K562 (cell line): ENCODE measurements around the gene COL5A1. TPM values are rescaled to one million over a fixed set of nuclear protein-coding genes. Genes with fewer than 3 reads are reported as not detected.

Experiments
- ATAC-seq: fragments of 200-7000 bp; cut with Tn5 transposase; 3 replicates; pipeline ENCODE4 v1.9.1; 2020; ENCODE audit warnings: moderate library complexity
- BruUV-seq: library from RNA; stranded (reverse); fragments of 400-500 nt; replicated peaks from 2 replicates; lab custom pipeline; 2021; lab: Mats Ljungman, UMichigan
- CTCF ChIA-PET: fragments of 300-600 bp; formaldehyde crosslinking; extraction: SDS; loops from one replicate; lab custom pipeline; 2021; ENCODE audit warnings: low intra/inter-chr PET ratio; lab: Yijun Ruan, JAX
- POLR2A ChIA-PET: fragments of 300-600, 350-650 bp; sonication (Branson Sonifier 250); formaldehyde crosslinking; extraction: SDS; loops from one replicate; lab custom pipeline; 2021; ENCODE audit warnings: antibody characterized with exemption, inconsistent platforms; lab: Yijun Ruan, JAX
- DNase-seq, 4 experiments: peaks; one replicate each; pipeline versions ENCODE4 v3.0.0 to v3.0.0-alpha.2; 2011 to 2018; ENCODE audit warnings: low spot score in 3 of 4, mixed read lengths in 3 of 4; ENCODE audit errors: extremely low read depth in 1 of 4
- FAIRE-seq: peaks from 2 replicates; lab custom pipeline; 2011; peaks lifted over from hg19 to GRCh38; lab: Jason Lieb, UNC
- H2AFZ ChIP-seq: 2 replicates; pipeline ENCODE4 v1.6.0; 2011; ENCODE audit warnings: low read depth, low read length, control low read depth, inconsistent platforms
- H3K27ac ChIP-seq: fragments of 200-600 bp; 3 replicates; pipeline ENCODE4 v1.8.0; 2011; ENCODE audit warnings: low read depth, mild to moderate bottlenecking, control low read depth, inconsistent platforms, low read length, moderate library complexity, mixed read lengths; ENCODE audit errors: extremely low read depth
- H3K27me3 ChIP-seq, 2 experiments: fragments of 300-600 bp in 1 of 2; 2 replicates in 1 of 2; 3 replicates in 1 of 2; pipeline versions ENCODE4 v1.6.0 to v1.8.0; 2011; ENCODE audit warnings: inconsistent platforms in 2 of 2, low read length in 2 of 2, mild to moderate bottlenecking in 1 of 2, mixed read lengths in 1 of 2, moderate library complexity in 1 of 2; ENCODE audit not compliant: control insufficient read depth in 2 of 2, insufficient read depth in 2 of 2
- H3K36me3 ChIP-seq: fragments of 300-600 bp; 3 replicates; pipeline ENCODE4 v1.8.0; 2011; ENCODE audit warnings: mild to moderate bottlenecking, low read length, inconsistent platforms; ENCODE audit not compliant: control insufficient read depth, insufficient read depth
- H3K4me1 ChIP-seq, 2 experiments: fragments of 200-600 bp in 1 of 2; replicated peaks in 1 of 2; 2 replicates in 1 of 2; 3 replicates in 1 of 2; pipeline versions ENCODE4 v1.5.1 to v1.8.0; 2011; ENCODE audit warnings: inconsistent platforms in 2 of 2, low read length in 2 of 2, mild to moderate bottlenecking in 1 of 2, mixed read lengths in 1 of 2, moderate library complexity in 1 of 2; ENCODE audit not compliant: control insufficient read depth in 2 of 2, insufficient read depth in 2 of 2
- H3K4me2 ChIP-seq: 2 replicates; pipeline ENCODE4 v1.6.1; 2011; ENCODE audit warnings: low read length, control low read depth, inconsistent platforms, mixed read lengths; ENCODE audit not compliant: insufficient read depth
- H3K4me3 ChIP-seq: fragments of 200-600 bp; sonication (generic), shearing (Covaris generic); 2 replicates; pipeline ENCODE4 v1.5.1; 2016; ENCODE audit warnings: control low read depth, inconsistent platforms
- H3K79me2 ChIP-seq: fragments of 200-600 bp; 3 replicates; pipeline ENCODE4 v1.8.0; 2011; ENCODE audit warnings: low read length, inconsistent platforms; ENCODE audit not compliant: control insufficient read depth, insufficient read depth
- H3K9ac ChIP-seq, 2 experiments: 2 replicates each; pipeline versions ENCODE4 v1.6.0 to v1.6.1; 2011; ENCODE audit warnings: low read depth in 2 of 2, low read length in 2 of 2, control low read depth in 1 of 2, inconsistent platforms in 1 of 2, mild to moderate bottlenecking in 1 of 2, mixed read lengths in 1 of 2; ENCODE audit not compliant: insufficient read depth in 1 of 2
- H3K9me1 ChIP-seq: one replicate; pipeline ENCODE4 v1.6.0; 2011; ENCODE audit warnings: inconsistent platforms, mild to moderate bottlenecking, low read length, moderate library complexity; ENCODE audit not compliant: control insufficient read depth, insufficient read depth
- H3K9me3 ChIP-seq: replicated peaks from 2 replicates; pipeline ENCODE4 v1.5.1; 2011; ENCODE audit warnings: low read depth, low read length, inconsistent platforms; ENCODE audit not compliant: control insufficient read depth, insufficient read depth
- H4K20me1 ChIP-seq: replicated peaks from 2 replicates; pipeline ENCODE4 v1.6.1; 2011; ENCODE audit warnings: low read length, inconsistent platforms, mixed read lengths; ENCODE audit not compliant: control insufficient read depth, insufficient read depth
- CAMTA2 ChIP-seq: fragments of 250-450 bp; sonication (Bioruptor Pico); conservative IDR thresholded peaks from 2 replicates; pipeline ENCODE4 v1.5.1; 2022
- HEY1 ChIP-seq: fragments of 250-450 bp; sonication (Bioruptor Pico); IDR thresholded peaks from 2 replicates; pipeline ENCODE4 v1.5.0; 2020; ENCODE audit warnings: mild to moderate bottlenecking, moderate library complexity, borderline replicate concordance
- ZFX ChIP-seq: sonication (generic); formaldehyde crosslinking; IDR thresholded peaks from 2 replicates; pipeline ENCODE4 v1.8.0; 2022; ENCODE audit warnings: mild to moderate bottlenecking, missing genetic modification reagents, moderate library complexity
- ZKSCAN8 ChIP-seq: fragments of 200-800 bp; sonication (Bioruptor generic); IDR thresholded peaks from 2 replicates; pipeline ENCODE4 v1.6.1; 2016; ENCODE audit warnings: missing genetic modification characterization, missing compliant biosample characterization
- ZNF76 ChIP-seq: fragments of 250-450 bp; sonication (Bioruptor Pico); IDR thresholded peaks from 2 replicates; pipeline ENCODE4 v1.4.0; 2020; ENCODE audit warnings: mild to moderate bottlenecking, moderate library complexity, borderline replicate concordance
- WGBS: fragments of 100-300 bp; shearing (Covaris generic); methylation state at CpG from one replicate; pipeline ENCODE4 v1.1.6; 2016; ENCODE audit warnings: low coverage, mixed read lengths; ENCODE audit not compliant: insufficient coverage; ENCODE audit errors: missing lambda C conversion rate; 5-methylcytosine and 5-hydroxymethylcytosine counted together
- in situ Hi-C: fragments of 300-500 bp; cut with MboI; formaldehyde crosslinking; loops from 4 replicates; pipeline ENCODE4 v1.15.0; 2018; ENCODE audit warnings: inconsistent platforms, mixed read lengths
- intact Hi-C: fragments of 100-400 bp; cut with micrococcal nuclease; formaldehyde crosslinking; loops from 2 replicates; pipeline ENCODE4 v1.14.2; 2022
- polyA plus RNA-seq, 8 experiments: library from polyadenylated mRNA; depleted of rRNA in 4 of 8; stranded (reverse) in 5 of 8; unstranded in 3 of 8; fragments of >200 nt; fragmentation: Nextera tagmentation in 2 of 8; fragmentation: Illumina TruSeq in 1 of 8; extraction: Ambion mirVana in 2 of 8; extraction: Trizol in 1 of 8; gene quantifications; 2 replicates each; pipeline versions ENCODE4 v1.2.1 to v1.2.3, GENCODE V29; 2011 to 2014; ENCODE audit warnings: inconsistent platforms in 1 of 8, missing spikeins in 1 of 8
- total RNA-seq, 7 experiments: library from RNA; depleted of rRNA in 6 of 7; stranded (reverse); fragments of >200 nt in 6 of 7; fragmentation: Illumina TruSeq in 2 of 7; extraction: Trizol in 2 of 7; gene quantifications; 2 replicates each; pipeline versions ENCODE4 v1.2.1 to v1.2.3, GENCODE V29; 2011 to 2021; ENCODE audit warnings: low replicate concordance in 1 of 7
- TF ChIP-seq, protein P1 (sequence below): sonication (generic); formaldehyde crosslinking; IDR thresholded peaks from 2 replicates; pipeline ENCODE4 v1.8.0; 2022; ENCODE audit warnings: mild to moderate bottlenecking, missing genetic modification reagents
- TF ChIP-seq, protein P2 (sequence below), 3 experiments: fragments of 200-800 bp in 1 of 3; fragments of 250-450 bp in 1 of 3; fragments of 450-650 bp in 1 of 3; sonication (Bioruptor Pico) in 1 of 3; sonication (Bioruptor generic) in 1 of 3; formaldehyde crosslinking in 1 of 3; IDR thresholded peaks; 2 replicates each; pipeline versions ENCODE4 v1.6.1 to v1.8.0; 2016 to 2022; ENCODE audit warnings: mild to moderate bottlenecking in 2 of 3, missing genetic modification characterization in 2 of 3, missing compliant biosample characterization in 1 of 3, moderate library complexity in 1 of 3
- TF ChIP-seq, protein P3 (sequence below): fragments of 450-650 bp; conservative IDR thresholded peaks from 2 replicates; pipeline ENCODE4 v1.6.1; 2016; ENCODE audit warnings: missing genetic modification characterization, low read depth, mild to moderate bottlenecking, missing compliant biosample characterization, moderate library complexity
- TF ChIP-seq, protein P4 (sequence below): fragments of 250-450 bp; sonication (Bioruptor Pico); IDR thresholded peaks from 2 replicates; pipeline ENCODE4 v1.9.0; 2021; ENCODE audit warnings: mild to moderate bottlenecking, inconsistent platforms

Gene COL5A1
- total and polyA plus RNA-seq, 9 of the 15 experiments (the other 6 are each of a cell fraction or from before 2014, with no cell fraction given) = under 0.01 to 0.13 (median 0.04) TPM; not detected in 6

DNA sequence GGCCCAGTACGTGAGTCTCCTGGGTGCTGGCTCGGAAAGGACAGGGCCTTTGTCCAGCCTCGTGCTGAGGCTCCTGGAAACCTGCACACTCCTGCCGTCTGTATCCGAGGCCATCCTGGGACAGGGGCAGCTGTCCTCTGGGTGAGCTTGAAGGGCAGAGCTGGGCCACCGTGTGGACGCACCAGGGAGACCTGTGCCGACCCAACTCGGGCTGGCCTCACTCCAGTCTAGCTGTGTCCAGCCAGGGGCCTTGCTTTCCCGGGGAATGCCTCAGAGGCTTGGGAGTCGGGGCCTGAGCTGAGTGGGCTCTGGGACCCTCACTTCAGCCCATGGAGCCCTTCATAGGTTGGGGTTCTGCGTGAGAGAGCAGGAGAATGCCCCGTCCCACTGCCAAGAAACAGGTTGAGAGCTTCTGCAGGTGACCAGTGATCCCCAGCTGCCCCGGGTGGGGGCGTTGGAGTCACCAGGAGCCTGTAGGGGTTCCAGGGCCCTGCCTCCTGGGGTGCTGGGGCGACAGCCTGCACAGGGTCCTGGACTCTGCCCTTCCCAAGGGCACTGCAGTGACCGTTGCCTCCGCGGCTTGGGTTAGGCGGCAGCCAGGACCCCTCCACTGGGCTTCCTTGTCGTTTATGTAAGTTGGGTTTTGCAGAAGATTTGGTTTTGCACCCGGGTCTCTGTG, 60.1 kb downstream of the COL5A1 start:
- no peak overlapping the region for H3K4me2 ChIP-seq
- peaks cover 18 to 60% of the 10 kb centered on the region in 2 experiments; a peak in 4 of 5 replicates for H3K27me3 ChIP-seq
- DNase-seq (no peak), FAIRE-seq (no peak), ATAC-seq (no peak)
- peaks cover 4% of the 10 kb centered on the region for H3K9me1 ChIP-seq
- H3K9ac ChIP-seq = no peak overlapping the region
- no peak overlapping the region for H3K4me3 ChIP-seq
- in situ Hi-C loops (no loop called here), intact Hi-C loops (no loop called here)
- no peaks in the 10 kb centered on the region for H3K79me2 ChIP-seq
- H4K20me1 ChIP-seq = peaks cover 15% of the 10 kb centered on the region
- TF ChIP-seq CAMTA2 (CRISPR knock-in tag) = no peak
- no peak for TF ChIP-seq ZKSCAN8 (CRISPR knock-in tag)
- TF ChIP-seq, protein P1, sequence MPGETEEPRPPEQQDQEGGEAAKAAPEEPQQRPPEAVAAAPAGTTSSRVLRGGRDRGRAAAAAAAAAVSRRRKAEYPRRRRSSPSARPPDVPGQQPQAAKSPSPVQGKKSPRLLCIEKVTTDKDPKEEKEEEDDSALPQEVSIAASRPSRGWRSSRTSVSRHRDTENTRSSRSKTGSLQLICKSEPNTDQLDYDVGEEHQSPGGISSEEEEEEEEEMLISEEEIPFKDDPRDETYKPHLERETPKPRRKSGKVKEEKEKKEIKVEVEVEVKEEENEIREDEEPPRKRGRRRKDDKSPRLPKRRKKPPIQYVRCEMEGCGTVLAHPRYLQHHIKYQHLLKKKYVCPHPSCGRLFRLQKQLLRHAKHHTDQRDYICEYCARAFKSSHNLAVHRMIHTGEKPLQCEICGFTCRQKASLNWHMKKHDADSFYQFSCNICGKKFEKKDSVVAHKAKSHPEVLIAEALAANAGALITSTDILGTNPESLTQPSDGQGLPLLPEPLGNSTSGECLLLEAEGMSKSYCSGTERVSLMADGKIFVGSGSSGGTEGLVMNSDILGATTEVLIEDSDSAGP (CRISPR knock-in tag) = no peak
- TF ChIP-seq, protein P2, sequence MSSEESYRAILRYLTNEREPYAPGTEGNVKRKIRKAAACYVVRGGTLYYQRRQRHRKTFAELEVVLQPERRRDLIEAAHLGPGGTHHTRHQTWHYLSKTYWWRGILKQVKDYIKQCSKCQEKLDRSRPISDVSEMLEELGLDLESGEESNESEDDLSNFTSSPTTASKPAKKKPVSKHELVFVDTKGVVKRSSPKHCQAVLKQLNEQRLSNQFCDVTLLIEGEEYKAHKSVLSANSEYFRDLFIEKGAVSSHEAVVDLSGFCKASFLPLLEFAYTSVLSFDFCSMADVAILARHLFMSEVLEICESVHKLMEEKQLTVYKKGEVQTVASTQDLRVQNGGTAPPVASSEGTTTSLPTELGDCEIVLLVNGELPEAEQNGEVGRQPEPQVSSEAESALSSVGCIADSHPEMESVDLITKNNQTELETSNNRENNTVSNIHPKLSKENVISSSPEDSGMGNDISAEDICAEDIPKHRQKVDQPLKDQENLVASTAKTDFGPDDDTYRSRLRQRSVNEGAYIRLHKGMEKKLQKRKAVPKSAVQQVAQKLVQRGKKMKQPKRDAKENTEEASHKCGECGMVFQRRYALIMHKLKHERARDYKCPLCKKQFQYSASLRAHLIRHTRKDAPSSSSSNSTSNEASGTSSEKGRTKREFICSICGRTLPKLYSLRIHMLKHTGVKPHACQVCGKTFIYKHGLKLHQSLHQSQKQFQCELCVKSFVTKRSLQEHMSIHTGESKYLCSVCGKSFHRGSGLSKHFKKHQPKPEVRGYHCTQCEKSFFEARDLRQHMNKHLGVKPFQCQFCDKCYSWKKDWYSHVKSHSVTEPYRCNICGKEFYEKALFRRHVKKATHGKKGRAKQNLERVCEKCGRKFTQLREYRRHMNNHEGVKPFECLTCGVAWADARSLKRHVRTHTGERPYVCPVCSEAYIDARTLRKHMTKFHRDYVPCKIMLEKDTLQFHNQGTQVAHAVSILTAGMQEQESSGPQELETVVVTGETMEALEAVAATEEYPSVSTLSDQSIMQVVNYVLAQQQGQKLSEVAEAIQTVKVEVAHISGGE (CRISPR knock-in tag; IDR thresholded peaks at IDR 0.05) = no peak
- TF ChIP-seq, protein P3, sequence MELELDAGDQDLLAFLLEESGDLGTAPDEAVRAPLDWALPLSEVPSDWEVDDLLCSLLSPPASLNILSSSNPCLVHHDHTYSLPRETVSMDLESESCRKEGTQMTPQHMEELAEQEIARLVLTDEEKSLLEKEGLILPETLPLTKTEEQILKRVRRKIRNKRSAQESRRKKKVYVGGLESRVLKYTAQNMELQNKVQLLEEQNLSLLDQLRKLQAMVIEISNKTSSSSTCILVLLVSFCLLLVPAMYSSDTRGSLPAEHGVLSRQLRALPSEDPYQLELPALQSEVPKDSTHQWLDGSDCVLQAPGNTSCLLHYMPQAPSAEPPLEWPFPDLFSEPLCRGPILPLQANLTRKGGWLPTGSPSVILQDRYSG = no peak
- TF ChIP-seq HEY1 (CRISPR knock-in tag) = no peak
- TF ChIP-seq ZFX (CRISPR knock-in tag) = no peak
- TF ChIP-seq, protein P4, sequence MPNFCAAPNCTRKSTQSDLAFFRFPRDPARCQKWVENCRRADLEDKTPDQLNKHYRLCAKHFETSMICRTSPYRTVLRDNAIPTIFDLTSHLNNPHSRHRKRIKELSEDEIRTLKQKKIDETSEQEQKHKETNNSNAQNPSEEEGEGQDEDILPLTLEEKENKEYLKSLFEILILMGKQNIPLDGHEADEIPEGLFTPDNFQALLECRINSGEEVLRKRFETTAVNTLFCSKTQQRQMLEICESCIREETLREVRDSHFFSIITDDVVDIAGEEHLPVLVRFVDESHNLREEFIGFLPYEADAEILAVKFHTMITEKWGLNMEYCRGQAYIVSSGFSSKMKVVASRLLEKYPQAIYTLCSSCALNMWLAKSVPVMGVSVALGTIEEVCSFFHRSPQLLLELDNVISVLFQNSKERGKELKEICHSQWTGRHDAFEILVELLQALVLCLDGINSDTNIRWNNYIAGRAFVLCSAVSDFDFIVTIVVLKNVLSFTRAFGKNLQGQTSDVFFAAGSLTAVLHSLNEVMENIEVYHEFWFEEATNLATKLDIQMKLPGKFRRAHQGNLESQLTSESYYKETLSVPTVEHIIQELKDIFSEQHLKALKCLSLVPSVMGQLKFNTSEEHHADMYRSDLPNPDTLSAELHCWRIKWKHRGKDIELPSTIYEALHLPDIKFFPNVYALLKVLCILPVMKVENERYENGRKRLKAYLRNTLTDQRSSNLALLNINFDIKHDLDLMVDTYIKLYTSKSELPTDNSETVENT = no peak
- no peak for TF ChIP-seq ZNF76 (CRISPR knock-in tag)
- no TSS peak for BruUV-seq
- no peaks in the 10 kb centered on the region for H3K9me3 ChIP-seq
- no peaks in the 10 kb centered on the region for H3K36me3 ChIP-seq
- H3K27ac ChIP-seq = no peak overlapping the region
- H2AFZ ChIP-seq = no peak overlapping the region
- under 1% methylated on average over 20 of the region's 22 CpGs for WGBS
- peaks cover 0 to 10% of the 10 kb centered on the region in 2 experiments; a peak in 2 of 5 replicates for H3K4me1 ChIP-seq
- CTCF ChIA-PET = no interaction called here
- POLR2A ChIA-PET = no interaction called here
